Effector CD4-positive, alpha-beta T cell (primary cell): ENCODE data around the gene TTC6. TPM values are rescaled to one million over a fixed set of nuclear protein-coding genes. Genes with fewer than 3 reads are reported as not detected.
"Not testable (repeated sequence)": the region's sequence is repeated elsewhere in the genome, so short reads cannot be mapped to it uniquely, and the experiment has no call there.

Source experiments
- DNase-seq: peaks from one replicate; pipeline ENCODE4 v3.0.0-alpha.2; 2020
- total RNA-seq: gene quantifications from one replicate; lab custom pipeline; 2026; lab: John Stamatoyannopoulos, UW

The TTC6 gene
- total RNA-seq = not detected

- no peak for DNase-seq
These were observed at the start of gene TTC6, which contains the start of gene FOXA1 for GRCh38 chr14:37594971-37595808. TSS of gene TTC6 (plus strand) at chr14:37595629. CDS start at chr14:37622065, 26,436 bp downstream. TSS of gene FOXA1 (minus strand) at chr14:37595249. CDS start at chr14:37594972, 277 bp downstream.

GRCh38 chr14:37546621-37547447 lies 48.6 kb upstream of the TTC6 start:
- no peak for DNase-seq

- no peak for DNase-seq
These were observed 44.9 kb upstream of the TTC6 start for GRCh38 chr14:37550511-37550910.

- no peak for DNase-seq
These were observed 44.3 kb upstream of the TTC6 start for GRCh38 chr14:37551119-37551518.

- no peak for DNase-seq
These were observed 41.4 kb upstream of the TTC6 start for GRCh38 chr14:37553935-37554550.

GRCh38 chr14:37555596-37555995 lies 39.8 kb upstream of the TTC6 start:
- DNase-seq = not testable (repeated sequence)

GRCh38 chr14:37558740-37559139 lies 36.7 kb upstream of the TTC6 start:
- no peak for DNase-seq

- DNase-seq = no peak
These were observed 36.0 kb upstream of the TTC6 start for GRCh38 chr14:37559386-37559785.

GRCh38 chr14:37563189-37563588 lies 32.2 kb upstream of the TTC6 start:
- DNase-seq = no peak

GRCh38 chr14:37565550-37565949 lies 29.9 kb upstream of the TTC6 start:
- no peak for DNase-seq

GRCh38 chr14:37566811-37567371 lies 28.5 kb upstream of the TTC6 start:
- no peak for DNase-seq

- no peak for DNase-seq
These were observed 25.7 kb upstream of the TTC6 start for GRCh38 chr14:37569729-37570128.

GRCh38 chr14:37571391-37571790 lies 24.0 kb upstream of the TTC6 start:
- DNase-seq = no peak

GRCh38 chr14:37573356-37573755 lies 22.1 kb upstream of the TTC6 start:
- no peak for DNase-seq

GRCh38 chr14:37579274-37579673 lies 16.2 kb upstream of the TTC6 start:
- DNase-seq = no peak

GRCh38 chr14:37580146-37580545 lies 15.3 kb upstream of the TTC6 start:
- no peak for DNase-seq

- no peak for DNase-seq
These were observed 11.8 kb upstream of the TTC6 start for GRCh38 chr14:37583358-37584210.

- no peak for DNase-seq
These were observed 11.0 kb upstream of the TTC6 start for GRCh38 chr14:37584211-37585100.

- DNase-seq = no peak
These were observed 10.3 kb upstream of the TTC6 start for GRCh38 chr14:37585101-37585511.

- no peak for DNase-seq
These were observed 9.2 kb upstream of the TTC6 start for GRCh38 chr14:37585971-37586796.
